ENCODE results near the gene SNRPD3.
"Not testable (repeated sequence)": the region's sequence is repeated elsewhere in the genome, so short reads cannot be mapped to it uniquely, and the experiment has no call there.

The SNRPD3 gene

DNA sequence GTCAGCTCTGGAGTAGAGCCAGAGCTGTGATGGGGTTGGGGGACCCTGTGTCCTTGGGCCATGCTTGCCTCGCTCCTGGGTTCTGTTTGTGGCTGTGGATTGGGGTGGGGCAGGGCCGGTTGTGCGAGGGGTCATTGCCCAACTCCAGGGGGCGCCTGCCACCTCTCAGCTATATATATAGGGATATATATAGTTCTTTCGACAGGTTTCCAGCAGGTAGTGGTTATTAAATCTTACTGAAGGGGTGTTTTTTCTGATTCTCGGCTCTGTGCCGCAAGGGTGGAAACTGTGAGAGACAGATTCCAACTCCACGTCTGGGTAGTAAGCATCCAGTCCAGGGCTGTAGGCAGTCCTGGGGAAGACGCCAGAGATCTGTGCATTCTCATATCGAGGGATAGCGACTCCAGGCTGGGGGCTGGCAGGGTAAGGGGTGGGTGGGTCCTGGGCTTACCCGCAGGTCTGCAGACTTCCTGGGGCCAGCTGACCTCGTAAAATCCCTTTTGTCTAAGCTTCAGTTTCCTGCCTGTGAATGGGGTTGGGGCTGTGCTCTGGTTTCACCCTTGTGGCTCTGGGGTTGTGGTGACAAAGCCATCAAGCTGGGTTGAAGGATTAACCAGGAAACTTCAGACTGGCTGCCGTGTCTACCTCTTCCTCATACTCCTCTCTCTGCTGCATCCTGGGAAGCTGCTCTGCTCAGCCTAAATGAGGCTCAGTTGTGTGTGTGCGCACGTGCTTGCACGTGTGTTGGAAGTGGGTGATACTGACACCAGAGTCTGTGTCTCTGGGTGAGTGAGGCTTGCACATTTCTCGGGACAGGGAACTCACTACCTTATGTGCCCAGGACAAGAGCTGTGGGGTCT, 48.2 kb downstream of the SNRPD3 start:
- in situ Hi-C loops (cut with MboI; ENCODE audit: low sequenced_read_pairs, unreplicated experiment); DNase-seq (ENCODE audit: low spot score): not testable (repeated sequence)

DNA sequence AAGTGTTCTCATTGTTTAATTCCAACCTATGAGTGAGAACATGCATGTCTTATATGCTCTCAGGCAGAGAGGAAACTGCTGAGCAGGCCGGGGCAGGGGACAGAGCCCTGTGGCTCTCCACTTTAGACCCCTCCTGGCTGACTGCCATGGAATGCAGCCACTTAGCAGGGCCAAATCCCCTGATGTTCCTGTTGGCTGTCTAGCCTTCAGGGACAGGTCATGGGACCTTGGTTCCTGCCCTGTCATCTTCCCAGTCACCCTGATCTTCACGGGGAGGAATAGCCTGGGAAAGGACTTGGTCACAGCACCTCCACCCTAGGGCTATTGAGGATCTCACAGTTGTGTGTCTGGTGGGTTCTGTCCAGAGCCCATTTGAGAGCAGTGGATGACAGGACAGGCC, 50.5 kb downstream of the SNRPD3 start:
- in situ Hi-C loops (cut with MboI; ENCODE audit: low sequenced_read_pairs, unreplicated experiment); DNase-seq (ENCODE audit: low spot score): not testable (repeated sequence)

- in situ Hi-C loops (cut with MboI; ENCODE audit: low sequenced_read_pairs, unreplicated experiment), result not testable (repeated sequence)
- DNase-seq (ENCODE audit: low spot score), result peak; percentile 76
Observed at GRCh38 chr22:24607429-24607983, 51.7 kb downstream of the SNRPD3 start.

DNA sequence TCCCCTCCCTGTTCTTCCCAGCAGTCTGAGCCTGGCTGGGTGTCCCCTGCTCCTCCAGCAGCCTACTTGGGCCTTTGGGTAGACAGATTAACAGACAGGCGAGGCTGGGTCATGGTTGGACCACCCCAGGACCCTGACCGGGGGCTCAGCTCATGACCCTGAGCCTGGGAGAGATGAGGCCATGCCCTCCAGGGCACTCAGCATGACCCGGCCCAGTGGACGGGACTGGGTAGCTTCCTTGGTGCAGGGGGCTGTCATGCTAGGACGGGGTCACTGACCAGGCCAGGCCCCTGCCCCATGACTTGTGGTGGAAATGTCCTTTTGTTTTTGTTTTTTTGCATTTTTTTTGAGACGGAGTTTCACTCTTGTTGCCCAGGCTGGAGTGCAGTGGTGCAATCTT, 52.5 kb downstream of the SNRPD3 start:
- in situ Hi-C loops (cut with MboI; ENCODE audit: low sequenced_read_pairs, unreplicated experiment); DNase-seq (ENCODE audit: low spot score): not testable (repeated sequence)

DNA sequence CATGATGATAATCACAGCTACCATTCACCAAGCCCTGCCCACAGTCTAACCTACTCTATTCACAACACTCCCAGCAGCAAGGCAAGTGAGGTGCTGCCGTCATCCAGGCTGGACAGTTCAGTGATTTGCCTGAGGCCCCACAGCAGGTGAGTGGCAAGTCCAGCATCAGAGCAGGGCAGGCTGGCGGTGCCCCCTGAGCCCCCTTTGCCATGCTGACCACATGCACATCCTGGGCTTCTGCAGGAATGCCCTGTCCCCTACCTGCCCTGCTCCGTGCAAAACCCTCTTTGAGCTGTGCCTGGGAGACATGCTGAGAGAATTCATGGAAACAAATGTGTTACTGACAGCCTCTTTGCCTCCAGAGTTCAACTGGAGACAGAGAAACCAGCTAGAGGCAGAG, 54.1 kb downstream of the SNRPD3 start:
- in situ Hi-C loops (cut with MboI; ENCODE audit: low sequenced_read_pairs, unreplicated experiment); DNase-seq (ENCODE audit: low spot score): not testable (repeated sequence)

DNA sequence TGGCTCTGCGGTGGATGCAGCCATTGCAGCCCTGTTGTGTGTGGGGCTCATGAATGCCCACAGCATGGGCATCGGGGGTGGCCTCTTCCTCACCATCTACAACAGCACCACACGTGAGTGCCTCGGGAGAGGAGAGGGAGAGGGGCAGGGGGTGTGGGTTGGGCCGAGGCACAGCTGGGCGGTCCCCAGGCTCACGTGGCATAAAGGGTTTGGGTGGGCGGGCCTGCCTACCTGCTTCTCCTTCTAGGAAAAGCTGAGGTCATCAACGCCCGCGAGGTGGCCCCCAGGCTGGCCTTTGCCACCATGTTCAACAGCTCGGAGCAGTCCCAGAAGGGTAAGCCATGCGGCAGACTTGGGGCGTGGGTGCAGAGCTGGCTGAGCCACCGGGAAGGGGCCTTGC, 59.0 kb downstream of the SNRPD3 start:
- in situ Hi-C loops (cut with MboI; ENCODE audit: low sequenced_read_pairs, unreplicated experiment); DNase-seq (ENCODE audit: low spot score): not testable (repeated sequence)

- DNase-seq (ENCODE audit: low spot score); in situ Hi-C loops (cut with MboI; ENCODE audit: low sequenced_read_pairs, unreplicated experiment): not testable (repeated sequence)
Observed at GRCh38 chr22:24621244-24621643, 65.4 kb downstream of the SNRPD3 start.

GRCh38 chr22:24622596-24622995, 66.8 kb downstream of the SNRPD3 start:
- DNase-seq (ENCODE audit: low spot score); in situ Hi-C loops (cut with MboI; ENCODE audit: low sequenced_read_pairs, unreplicated experiment): not testable (repeated sequence)
